SH-SY5Y (cell line): ENCODE measurements around the gene ZP3.

Source experiments
- GATA2 ChIP-seq: IDR thresholded peaks from 2 replicates; pipeline ENCODE4 v1.6.1; 2011; ENCODE audit warnings: mild to moderate bottlenecking, low read depth, low read length
- GATA3 ChIP-seq: IDR thresholded peaks from 2 replicates; pipeline ENCODE4 v1.6.1; 2011; ENCODE audit warnings: low read depth, mild to moderate bottlenecking, low read length, moderate library complexity

- TF ChIP-seq GATA3 (no peak), GATA2 (no peak)
These were observed 15.2 kb upstream of the ZP3 start, which contains the start of gene SSC4D for GRCh38 chr7:76409537-76409936.
